Endothelial cell of umbilical vein (primary cell): ENCODE data around the gene EEF1AKMT3. TPM values are rescaled to one million over a fixed set of nuclear protein-coding genes. Genes with fewer than 3 reads are reported as not detected.

Experiments
- BruUV-seq: library from RNA; stranded (reverse); fragments of 400-500 nt; replicated peaks from 2 replicates; lab custom pipeline; 2021; lab: Mats Ljungman, UMichigan
- CTCF ChIA-PET: fragments of 300-600, 350-600 bp; sonication (Branson Sonifier 250); formaldehyde crosslinking; loops from one replicate; lab custom pipeline; 2021; ENCODE audit warnings: antibody characterized with exemption, inconsistent platforms; lab: Charles Lee
- POLR2A ChIA-PET: fragments of 300-600, 350-600 bp; sonication (Branson Sonifier 250); formaldehyde crosslinking; loops from one replicate; lab custom pipeline; 2021; ENCODE audit warnings: antibody characterized with exemption, inconsistent platforms; lab: Charles Lee
- DNase-seq: peaks from one replicate; pipeline ENCODE4 v3.0.0-alpha.2; 2011; ENCODE audit warnings: low read depth, low spot score
- FAIRE-seq: peaks from 2 replicates; lab custom pipeline; 2011; peaks lifted over from hg19 to GRCh38; lab: Jason Lieb, UNC
- H2AFZ ChIP-seq: 2 replicates; pipeline ENCODE4 v1.6.0; 2012; ENCODE audit warnings: low read depth, low read length, control low read depth, inconsistent platforms
- H3K27ac ChIP-seq: 2 replicates; pipeline ENCODE4 v1.5.1; 2011; ENCODE audit warnings: low read depth, mild to moderate bottlenecking, control low read depth, low read length, moderate library complexity; ENCODE audit not compliant: insufficient read depth
- H3K27me3 ChIP-seq, 2 experiments: 2 replicates each; pipeline versions ENCODE4 v1.6.0 to v1.6.1; 2011; ENCODE audit warnings: low read length in 2 of 2, mixed read lengths in 1 of 2; ENCODE audit not compliant: control insufficient read depth in 2 of 2, insufficient read depth in 2 of 2
- H3K36me3 ChIP-seq, 2 experiments: 2 replicates in 1 of 2; 3 replicates in 1 of 2; pipeline ENCODE4 v1.5.1; 2011; ENCODE audit warnings: low read length in 2 of 2, mild to moderate bottlenecking in 1 of 2, moderate library complexity in 1 of 2; ENCODE audit not compliant: control insufficient read depth in 2 of 2, insufficient read depth in 2 of 2; ENCODE audit errors: extremely low read depth in 1 of 2
- H3K4me1 ChIP-seq: 3 replicates; pipeline ENCODE4 v1.5.1; 2011; ENCODE audit warnings: mild to moderate bottlenecking, low read length; ENCODE audit not compliant: control insufficient read depth, insufficient read depth; ENCODE audit errors: extremely low read depth
- H3K4me2 ChIP-seq: 2 replicates; pipeline ENCODE4 v1.6.1; 2011; ENCODE audit warnings: low read length, control low read depth, mixed read lengths; ENCODE audit not compliant: insufficient read depth
- H3K4me3 ChIP-seq, 3 experiments: fragments of 200-600 bp in 1 of 3; sonication (generic), shearing (Covaris generic) in 1 of 3; replicated peaks in 1 of 3; 2 replicates each; pipeline ENCODE4 v1.5.1; 2011 to 2016; ENCODE audit warnings: control low read depth in 3 of 3, low read length in 3 of 3, mild to moderate bottlenecking in 2 of 3, inconsistent platforms in 1 of 3, low read depth in 1 of 3, moderate library complexity in 1 of 3; ENCODE audit not compliant: insufficient read depth in 1 of 3
- H3K79me2 ChIP-seq: 2 replicates; pipeline ENCODE4 v1.6.0; 2012; ENCODE audit warnings: low read length, inconsistent platforms; ENCODE audit not compliant: control insufficient read depth, insufficient read depth
- H3K9ac ChIP-seq: replicated peaks from 2 replicates; pipeline ENCODE3; 2011; ENCODE audit warnings: low read length, control low read depth; ENCODE audit not compliant: insufficient read depth; ENCODE audit errors: extremely low read depth
- H3K9me1 ChIP-seq: replicated peaks from 3 replicates; pipeline ENCODE4 v1.6.0; 2011; ENCODE audit warnings: mild to moderate bottlenecking, low read length; ENCODE audit not compliant: control insufficient read depth, insufficient read depth; ENCODE audit errors: extremely low read depth
- H3K9me3 ChIP-seq: replicated peaks from 2 replicates; pipeline ENCODE4 v1.5.1; 2012; ENCODE audit warnings: low read length, inconsistent platforms; ENCODE audit not compliant: control insufficient read depth, insufficient read depth
- H4K20me1 ChIP-seq: replicated peaks from 2 replicates; pipeline ENCODE3; 2011; ENCODE audit warnings: mild to moderate bottlenecking, low read length; ENCODE audit not compliant: control insufficient read depth, insufficient read depth; ENCODE audit errors: extremely low read depth
- EZH2 ChIP-seq: IDR thresholded peaks from 2 replicates; pipeline ENCODE4 v1.6.1; 2012; ENCODE audit warnings: borderline replicate concordance, low read depth, mild to moderate bottlenecking, moderate library complexity, low read length, inconsistent platforms; ENCODE audit not compliant: severe bottlenecking
- FOS ChIP-seq: IDR thresholded peaks from 2 replicates; pipeline ENCODE4 v1.6.1; 2011; ENCODE audit warnings: mild to moderate bottlenecking, low read length, moderate library complexity, borderline replicate concordance; ENCODE audit not compliant: insufficient read depth
- GATA2 ChIP-seq: IDR thresholded peaks from 2 replicates; pipeline ENCODE4 v1.7.0; 2011; ENCODE audit warnings: low read depth, mild to moderate bottlenecking, moderate library complexity, mixed read lengths, low read length; ENCODE audit not compliant: insufficient read length, insufficient read depth
- JUN ChIP-seq: IDR thresholded peaks from 2 replicates; pipeline ENCODE4 v1.6.1; 2011; ENCODE audit warnings: borderline replicate concordance, low read depth; ENCODE audit not compliant: insufficient read length, insufficient read depth
- MAX ChIP-seq: IDR thresholded peaks from 2 replicates; pipeline ENCODE4 v1.6.1; 2011; ENCODE audit not compliant: insufficient read depth, insufficient read length
- MYC ChIP-seq: IDR thresholded peaks from one replicate; pipeline ENCODE4 v1.6.1; 2011; ENCODE audit warnings: mild to moderate bottlenecking, low read depth, low read length
- POLR2A ChIP-seq: IDR thresholded peaks from 2 replicates; pipeline ENCODE4 v1.6.1; 2012; ENCODE audit warnings: low read depth, mild to moderate bottlenecking, control low read depth, low read length
- POLR2AphosphoS5 ChIP-seq: IDR thresholded peaks from 2 replicates; pipeline ENCODE4 v1.6.1; 2012; ENCODE audit warnings: low read depth, mild to moderate bottlenecking, control low read depth, low read length, moderate library complexity; ENCODE audit not compliant: insufficient read depth
- dilution Hi-C: fragments of 300-500 bp; cut with MboI; formaldehyde crosslinking; loops from one replicate; pipeline ENCODE4 v1.15.0; 2019; ENCODE audit warnings: low sequenced_read_pairs; ENCODE audit not compliant: extremely low pct_ligation_motif_present
- intact Hi-C: fragments of 100-400 bp; cut with micrococcal nuclease; formaldehyde crosslinking; loops from one replicate; pipeline ENCODE4 v1.10.0; 2022
- polyA plus RNA-seq, 4 experiments: library from polyadenylated mRNA; depleted of rRNA in 3 of 4; stranded (reverse) in 3 of 4; unstranded in 1 of 4; fragments of >200 nt; gene quantifications; 2 replicates each; pipeline versions ENCODE4 v1.2.1 to v1.2.3, GENCODE V29; 2011 to 2012; ENCODE audit warnings: missing spikeins in 1 of 4
- total RNA-seq: library from RNA; stranded (reverse); gene quantifications from 2 replicates; pipeline ENCODE4 v1.2.3, GENCODE V29; 2021

The EEF1AKMT3 gene
- total and polyA plus RNA-seq, 2 donors (not counting 3 experiments of a cell fraction or from before 2014, with no cell fraction given): 7.9 to 8.8 TPM

- no peaks in the 10 kb centered on the region for H4K20me1 ChIP-seq
- no peak overlapping the region for H3K4me2 ChIP-seq
- H3K27me3 ChIP-seq: no peaks in the 10 kb centered on the region
- no peak overlapping the region for H2AFZ ChIP-seq
- no peak overlapping the region for H3K9ac ChIP-seq
- peak; percentile 62 for TF ChIP-seq FOS
- peak; percentile 77 for TF ChIP-seq GATA2
- no peak for TF ChIP-seq POLR2A
- BruUV-seq: no TSS peak
- DNase-seq (peak; percentile 19), FAIRE-seq (no peak)
- no peaks in the 10 kb centered on the region for H3K9me3 ChIP-seq
- H3K9me1 ChIP-seq: no peaks in the 10 kb centered on the region
- no peaks in the 10 kb centered on the region for H3K4me1 ChIP-seq
- dilution Hi-C loops: no loop called here
- ChIA-PET POLR2A (no interaction called here), CTCF (interaction anchor here (2.6 to 3.7 kb wide), 2 partner anchors 9 to 11 kb away, joined by 12 to 27 read pairs; partner anchors contain the start of gene TSFM)
- H3K79me2 ChIP-seq: no peaks in the 10 kb centered on the region
- intact Hi-C loops: no loop called here
- H3K4me3 ChIP-seq: no peak overlapping the region
- H3K27ac ChIP-seq: no peak overlapping the region
- H3K36me3 ChIP-seq: peaks cover 13% of the 10 kb centered on the region in 2 experiments
These were observed 21.5 kb downstream of the EEF1AKMT3 start for GRCh38 chr12:57793920-57794319.

GRCh38 chr12:57795354-57795753 is 22.9 kb downstream of the EEF1AKMT3 start:
- Histone ChIP-seq H3K4me3 (no peak overlapping the region), H3K9me1 (no peaks in the 10 kb centered on the region), H3K4me1 (no peaks in the 10 kb centered on the region), H4K20me1 (no peaks in the 10 kb centered on the region), H2AFZ (no peak overlapping the region), H3K27me3 (no peaks in the 10 kb centered on the region), H3K4me2 (no peak overlapping the region), H3K9me3 (no peaks in the 10 kb centered on the region), H3K36me3 (peaks cover 15 to 16% of the 10 kb centered on the region in 2 experiments), H3K9ac (no peak overlapping the region), H3K79me2 (no peaks in the 10 kb centered on the region), H3K27ac (no peak overlapping the region)
- POLR2A ChIA-PET: no interaction called here
- intact Hi-C loops: no loop called here
- no peak for TF ChIP-seq MYC
- no peak for TF ChIP-seq JUN
- TF ChIP-seq POLR2AphosphoS5: no peak
- TF ChIP-seq MAX: no peak
- TF ChIP-seq EZH2: no peak
- CTCF ChIA-PET: interaction anchor here (3.7 kb wide), 1 partner anchor 8 kb away, joined by 27 read pairs; no protein-coding TSS in a partner anchor
- FAIRE-seq (no peak), DNase-seq (no peak)
- dilution Hi-C loops: no loop called here
- no TSS peak for BruUV-seq
